Activated CD4-positive, CD25-positive, alpha-beta regulatory T cell treated with anti-CD3 and anti-CD28 coated beads, Interleukin-2, amount 50 U/mL, for 16 hours (primary cell): Measurements from ENCODE around the gene WLS.
"Not testable (repeated sequence)": the region's sequence is repeated elsewhere in the genome, so short reads cannot be mapped to it uniquely, and the experiment has no call there.

Experiments
- DNase-seq: peaks from one replicate; pipeline ENCODE4 v3.0.0-alpha.2; 2020; ENCODE audit warnings: low read depth, low spot score

WLS gene

GRCh38 chr1:68166348-68166747, 66.0 kb downstream of the WLS start:
- DNase-seq, result no peak

- DNase-seq, result no peak
Measured at GRCh38 chr1:68165665-68166064, 66.7 kb downstream of the WLS start.

- DNase-seq, result no peak
Measured at GRCh38 chr1:68164918-68165317, 67.4 kb downstream of the WLS start.

GRCh38 chr1:68163220-68163619, 69.1 kb downstream of the WLS start:
- no peak for DNase-seq

- DNase-seq, result no peak
Measured at GRCh38 chr1:68162761-68163160, 69.6 kb downstream of the WLS start.

- not testable (repeated sequence) for DNase-seq
Measured at GRCh38 chr1:68161672-68162071, 70.7 kb downstream of the WLS start.

- not testable (repeated sequence) for DNase-seq
Measured at GRCh38 chr1:68160935-68161334, 71.4 kb downstream of the WLS start.

- DNase-seq, result no peak
Measured at GRCh38 chr1:68160021-68160420, 72.3 kb downstream of the WLS start.

GRCh38 chr1:68158837-68159236, 73.5 kb downstream of the WLS start:
- DNase-seq, result no peak

- DNase-seq, result no peak
Measured at GRCh38 chr1:68157416-68157815, 74.9 kb downstream of the WLS start.

- no peak for DNase-seq
Measured at GRCh38 chr1:68151690-68152089, 80.6 kb downstream of the WLS start.

- DNase-seq, result no peak
Measured at GRCh38 chr1:68149907-68150306, 82.4 kb downstream of the WLS start.

GRCh38 chr1:68149110-68149798, 83.1 kb downstream of the WLS start:
- DNase-seq, result no peak

- no peak for DNase-seq
Measured at GRCh38 chr1:68148631-68149030, 83.7 kb downstream of the WLS start.

GRCh38 chr1:68147534-68148171, 84.7 kb downstream of the WLS start:
- DNase-seq, result no peak

- no peak for DNase-seq
Measured at GRCh38 chr1:68145418-68146126, 86.8 kb downstream of the WLS start.

- DNase-seq, result no peak
Measured at GRCh38 chr1:68144856-68145255, 87.5 kb downstream of the WLS start.

GRCh38 chr1:68143633-68144032, 88.7 kb downstream of the WLS start:
- no peak for DNase-seq

- no peak for DNase-seq
Measured at GRCh38 chr1:68142461-68142860, 89.9 kb downstream of the WLS start.

GRCh38 chr1:68142036-68142435, 90.3 kb downstream of the WLS start:
- DNase-seq, result no peak

- DNase-seq, result no peak
Measured at GRCh38 chr1:68141071-68142021, 91.0 kb downstream of the WLS start.

- DNase-seq, result no peak
Measured at GRCh38 chr1:68140536-68140935, 91.8 kb downstream of the WLS start.
